SK-N-MC (cell line): Measurements from ENCODE around the gene C6orf47.

Source experiments
- DNase-seq: peaks from one replicate; pipeline ENCODE4 v3.0.0-alpha.2; 2011; ENCODE audit warnings: low read depth, low spot score
- H3K27ac ChIP-seq: fragments of 200-600 bp; sonication (generic); 2 replicates; pipeline ENCODE4 v1.5.1; 2016; ENCODE audit warnings: mixed run types
- H3K36me3 ChIP-seq: fragments of 200-600 bp; sonication (generic); 2 replicates; pipeline ENCODE4 v1.6.1; 2017; ENCODE audit warnings: antibody characterized with exemption, low read length, mixed read lengths; ENCODE audit not compliant: insufficient read depth
- H3K4me3 ChIP-seq: fragments of 200-600 bp; sonication (generic); 2 replicates; pipeline ENCODE4 v1.5.1; 2016
- H3K9ac ChIP-seq: fragments of 200-600 bp; sonication (generic); 2 replicates; pipeline ENCODE4 v1.8.0; 2017; ENCODE audit warnings: mixed run types, mixed read lengths; ENCODE audit not compliant: insufficient read length
- H3K9me3 ChIP-seq: fragments of 200-600 bp; sonication (generic); 2 replicates; pipeline ENCODE4 v1.6.1; 2017; ENCODE audit warnings: low read depth, mild to moderate bottlenecking, antibody characterized with exemption, low read length, moderate library complexity, mixed read lengths
- EZH2 ChIP-seq: fragments of 200-600 bp; sonication (generic); IDR thresholded peaks from one replicate; pipeline ENCODE4 v1.6.1; 2017; ENCODE audit warnings: antibody characterized with exemption
- FOXP2 ChIP-seq: optimal IDR thresholded peaks from 2 replicates; pipeline ENCODE3; 2011; ENCODE audit warnings: mild to moderate bottlenecking, moderate library complexity; ENCODE audit not compliant: insufficient read depth; ENCODE audit errors: extremely low read length, control extremely low read depth
- POLR2AphosphoS5 ChIP-seq: IDR thresholded peaks from 2 replicates; pipeline ENCODE4 v1.6.1; 2012; ENCODE audit warnings: mild to moderate bottlenecking, low read depth, low read length, borderline replicate concordance

Gene C6orf47

DNA sequence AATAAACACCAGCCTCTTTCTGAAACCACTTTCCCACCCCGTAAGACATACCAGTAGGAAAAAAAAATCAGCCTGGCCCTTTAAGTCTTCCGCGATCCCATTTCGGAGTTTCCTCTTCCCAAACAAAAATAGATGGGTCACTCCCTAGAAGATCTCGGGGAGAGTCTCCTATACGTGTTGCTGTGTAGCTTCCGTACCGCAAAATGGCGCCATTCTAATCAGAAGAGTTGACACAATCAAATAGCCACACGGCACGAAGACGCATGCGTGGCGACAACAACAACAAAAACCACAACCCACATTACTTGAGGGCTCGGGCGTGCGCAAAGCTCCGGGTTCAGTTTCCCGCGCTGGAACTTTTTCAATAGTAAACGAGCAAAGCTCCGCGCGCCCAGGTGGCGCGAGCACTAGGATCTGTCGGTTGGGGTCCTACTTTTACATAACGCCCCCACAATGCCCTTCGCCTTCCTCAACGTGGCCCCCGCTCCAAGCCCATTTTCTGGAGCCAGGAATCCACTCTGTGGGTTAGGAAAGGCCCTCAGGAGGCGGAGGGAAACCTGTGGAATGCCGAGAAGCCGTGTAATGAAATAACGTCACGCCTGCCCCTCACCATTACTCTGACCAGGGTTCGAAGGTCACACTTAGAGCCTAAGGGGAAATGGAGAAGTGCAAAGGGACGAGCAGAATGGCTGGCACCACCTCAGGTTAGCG lies 4.4 kb upstream of the C6orf47 start, which contains the start of gene GPANK1:
TSS of gene GPANK1 (minus strand) at position 208 of the 711 bp plus-strand sequence. CDS start 519 bp downstream, outside the sequence.
- Histone ChIP-seq H3K4me3 (peak within 1 kb of the TSS; percentile 95), H3K9me3 (no peaks in the 10 kb centered on the region), H3K27ac (peak within 1 kb of the TSS; percentile 98), H3K36me3 (peaks cover 53% of the 10 kb centered on the region), H3K9ac (peak within 1 kb of the TSS; percentile 98)
- peak; percentile 100 for TF ChIP-seq FOXP2
- peak; percentile 81 for TF ChIP-seq POLR2AphosphoS5
- no peak for TF ChIP-seq EZH2
- peak; percentile 92 for DNase-seq

DNA sequence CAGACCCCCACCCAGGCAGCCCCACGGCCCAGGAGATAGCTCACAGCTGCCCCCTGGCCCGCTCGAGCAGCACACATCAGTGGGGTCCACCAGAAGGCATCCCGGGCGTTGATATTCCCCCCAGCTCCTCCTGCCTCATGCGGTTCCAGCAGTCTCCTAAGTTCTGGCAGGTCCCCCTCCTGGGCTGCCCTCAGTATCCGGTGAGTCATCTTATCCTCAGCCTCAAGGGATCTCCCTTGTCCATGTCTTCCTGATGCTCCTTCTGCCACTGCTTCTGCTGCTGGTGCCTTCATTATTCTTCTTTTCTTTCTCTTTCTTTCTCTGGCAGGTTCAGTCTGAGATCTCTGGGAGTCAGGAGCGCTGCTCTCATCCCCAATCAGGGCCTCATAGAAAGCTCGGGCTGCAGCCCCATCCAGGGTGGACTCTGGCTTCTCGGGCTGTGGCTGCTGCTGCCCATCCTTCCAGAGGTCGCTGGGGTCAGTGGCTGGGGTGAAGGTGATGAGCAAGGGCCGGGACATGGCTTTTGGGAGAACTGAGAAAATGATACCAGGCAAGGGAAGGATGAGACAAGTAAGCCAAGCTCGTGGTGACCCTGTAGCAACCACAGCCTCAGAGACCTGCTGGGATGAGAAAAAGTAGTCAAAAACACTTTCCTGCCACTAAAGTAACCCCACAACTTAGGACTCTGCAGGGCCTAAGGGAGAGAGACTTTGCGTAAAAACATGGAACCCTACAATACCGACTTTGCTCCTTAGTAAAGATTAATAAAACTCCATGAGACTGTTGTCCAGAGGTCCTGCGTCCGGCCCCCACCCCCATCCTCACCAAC lies 3.6 kb upstream of the C6orf47 start:
- peak overlapping the region; percentile 98 for H3K27ac ChIP-seq
- H3K36me3 ChIP-seq: peaks cover 45% of the 10 kb centered on the region
- TF ChIP-seq POLR2AphosphoS5 (no peak), FOXP2 (no peak), EZH2 (no peak)
- peak overlapping the region; percentile 98 for H3K9ac ChIP-seq
- DNase-seq: no peak
- no peaks in the 10 kb centered on the region for H3K9me3 ChIP-seq
- peak overlapping the region; percentile 95 for H3K4me3 ChIP-seq

DNA sequence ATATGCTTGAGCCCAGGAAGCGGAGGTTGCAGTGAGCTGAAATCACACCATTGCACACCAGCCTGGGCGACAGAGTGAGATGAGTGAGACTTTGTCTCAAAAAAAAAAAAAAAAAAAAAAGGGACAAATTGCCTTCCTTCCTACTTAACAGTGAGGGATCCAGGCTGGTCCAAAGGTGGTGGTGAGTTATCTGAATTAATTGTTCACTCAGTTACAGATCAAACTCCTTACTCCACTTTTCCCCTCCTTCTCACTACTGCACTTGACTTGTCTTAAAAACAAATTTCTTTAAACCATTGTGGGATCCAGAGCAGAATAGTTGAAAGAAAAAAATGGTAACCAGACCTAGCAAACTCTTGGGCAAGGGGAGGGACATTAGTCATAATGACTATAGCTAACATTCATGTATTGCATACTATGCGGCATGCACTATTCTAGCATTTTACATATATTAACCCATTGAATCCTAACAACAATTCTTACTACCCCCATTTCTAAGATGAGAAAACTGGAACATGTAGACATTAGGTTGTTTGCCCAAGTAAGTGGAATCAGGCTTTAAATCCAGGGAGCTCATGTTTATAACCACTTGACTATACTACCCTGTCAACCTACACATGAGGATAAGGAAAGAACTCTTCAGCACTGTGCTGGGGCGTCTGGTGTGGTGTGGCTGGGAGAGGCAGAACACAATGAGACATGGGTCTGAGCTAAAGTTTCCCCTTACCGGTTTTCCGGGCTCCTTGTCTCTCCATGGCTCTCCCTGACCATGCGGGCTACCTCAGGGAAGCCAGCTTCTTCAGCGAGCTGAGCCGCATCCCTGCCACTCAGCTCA lies 2.8 kb upstream of the C6orf47 start:
- no peak for DNase-seq
- TF ChIP-seq POLR2AphosphoS5: no peak
- TF ChIP-seq EZH2: no peak
- TF ChIP-seq FOXP2: no peak
- H3K27ac ChIP-seq: no peak overlapping the region; the same call in 1 of the 2 replicates
- H3K9me3 ChIP-seq: no peaks in the 10 kb centered on the region
- peak overlapping the region; percentile 98 for H3K9ac ChIP-seq
- peak overlapping the region; percentile 95 for H3K4me3 ChIP-seq
- H3K36me3 ChIP-seq: peaks cover 37% of the 10 kb centered on the region

DNA sequence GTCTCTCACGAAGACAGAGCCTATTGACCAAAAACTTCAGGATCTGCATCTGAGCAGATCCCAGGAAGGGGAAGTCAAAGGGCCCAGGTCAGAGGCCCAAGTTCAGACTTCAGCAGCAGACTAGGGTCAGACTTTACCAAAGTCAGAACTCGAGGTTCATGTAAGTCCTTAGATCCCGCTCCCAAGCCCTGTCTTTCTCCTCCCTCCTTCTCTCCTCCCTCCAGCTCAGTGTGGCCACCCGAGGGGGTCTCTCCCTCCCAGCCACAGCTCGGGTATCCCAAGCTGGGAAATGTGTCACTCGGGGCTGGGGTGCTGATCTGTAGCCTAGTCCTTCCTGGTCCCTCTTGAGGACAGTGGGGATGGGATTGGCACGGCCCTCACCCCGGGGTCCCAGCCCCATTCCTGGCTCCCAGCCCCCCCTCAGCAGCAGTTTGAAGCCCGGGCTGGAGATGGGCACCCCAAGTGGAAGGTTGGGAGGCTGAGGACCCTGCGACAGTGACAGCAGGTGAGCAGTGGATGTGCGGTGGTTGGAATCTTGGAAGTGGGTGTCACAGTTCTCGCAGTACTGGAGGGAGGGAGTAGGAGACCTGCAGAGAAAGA lies 1.6 kb upstream of the C6orf47 start:
- no peak for DNase-seq
- H3K36me3 ChIP-seq: peaks cover 26% of the 10 kb centered on the region
- no peaks in the 10 kb centered on the region for H3K9me3 ChIP-seq
- H3K27ac ChIP-seq: peak overlapping the region; percentile 5
- no peak for TF ChIP-seq FOXP2
- TF ChIP-seq EZH2: no peak
- no peak for TF ChIP-seq POLR2AphosphoS5
- no peak overlapping the region for H3K4me3 ChIP-seq
- H3K9ac ChIP-seq: no peak overlapping the region

DNA sequence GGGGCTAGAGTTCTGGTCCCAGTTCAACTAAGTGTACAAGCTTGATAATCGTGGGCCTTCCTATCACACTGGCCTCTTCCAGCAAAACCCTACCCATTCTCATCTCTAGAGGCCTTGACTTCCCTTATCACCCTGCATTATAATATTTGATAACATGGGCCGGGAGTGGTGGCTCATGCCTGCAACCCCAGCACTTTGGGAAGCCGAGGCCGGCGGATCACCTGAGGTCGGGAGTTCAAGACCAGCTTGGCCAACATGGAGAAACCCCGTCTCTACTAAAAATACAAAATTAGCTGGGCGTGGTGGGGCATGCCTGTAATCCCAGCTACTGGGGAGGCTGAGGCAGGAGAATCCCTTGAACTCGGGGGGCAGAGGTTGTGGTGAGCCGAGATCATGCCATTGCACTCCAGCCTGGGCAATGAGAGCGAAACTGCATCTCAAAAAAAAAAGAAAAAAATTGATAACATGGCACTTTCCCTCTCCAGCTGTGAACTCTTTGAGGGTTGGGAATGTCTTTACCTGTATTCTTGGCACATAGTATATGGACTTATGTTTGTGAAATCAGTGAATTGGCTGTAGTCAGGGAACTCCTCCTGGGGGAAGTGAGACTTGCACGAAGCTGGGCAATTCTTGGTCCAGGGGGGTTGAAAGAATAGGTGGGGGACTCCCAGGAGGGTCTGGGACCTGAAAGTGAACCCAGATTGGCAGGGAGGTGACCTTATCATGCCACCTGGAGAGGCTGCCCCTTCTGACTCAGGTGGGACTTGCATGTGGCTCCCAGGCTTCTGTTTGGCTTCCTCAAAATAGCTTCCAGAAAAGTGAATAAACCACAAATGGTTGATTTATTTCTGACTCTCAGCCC lies 915 bp upstream of the C6orf47 start:
- peak overlapping the region; percentile 98 for H3K4me3 ChIP-seq
- peaks cover 20% of the 10 kb centered on the region for H3K36me3 ChIP-seq
- peak overlapping the region; percentile 93 for H3K9ac ChIP-seq
- H3K27ac ChIP-seq: peak overlapping the region; percentile 76
- TF ChIP-seq POLR2AphosphoS5: no peak
- TF ChIP-seq EZH2: no peak
- no peak for TF ChIP-seq FOXP2
- H3K9me3 ChIP-seq: no peaks in the 10 kb centered on the region
- no peak for DNase-seq

DNA sequence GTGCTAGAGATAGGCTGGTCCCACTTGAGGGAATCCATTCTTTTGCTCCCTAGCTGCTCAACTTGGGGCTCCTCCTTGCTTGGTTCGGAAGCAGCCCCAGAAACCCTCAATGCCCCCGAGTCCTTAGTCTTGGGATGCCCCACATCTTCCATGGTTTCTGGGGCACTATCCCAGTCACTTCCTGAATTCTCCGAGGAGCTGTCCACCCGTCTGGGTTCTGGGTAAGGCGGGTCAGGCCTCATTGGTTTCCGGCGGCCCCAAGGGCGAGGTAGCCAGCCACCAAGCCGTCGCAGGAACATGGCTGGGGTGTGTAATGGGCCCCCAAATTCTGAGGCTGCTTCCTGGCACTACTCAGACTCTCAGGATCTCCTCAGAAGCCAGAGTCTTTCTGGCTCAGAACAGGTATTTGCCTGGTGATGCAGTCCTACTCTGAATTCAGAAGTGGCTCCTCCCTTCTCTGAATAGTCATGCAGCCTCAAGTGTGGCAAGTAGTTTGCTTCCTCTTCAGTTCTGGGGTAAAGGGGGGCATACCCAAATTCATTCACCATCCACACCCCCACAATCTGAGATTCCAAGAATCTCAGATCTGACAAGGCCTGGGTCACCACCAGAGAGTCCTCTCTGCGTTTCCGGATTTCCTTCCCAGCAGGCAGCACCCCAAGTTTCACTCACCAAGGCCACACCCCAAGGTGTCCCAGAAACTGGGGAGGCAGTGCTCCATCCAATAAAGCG lies 763 bp downstream of the C6orf47 start:
- peak overlapping the region; percentile 98 for H3K4me3 ChIP-seq
- H3K36me3 ChIP-seq: peaks cover 20% of the 10 kb centered on the region
- peak overlapping the region; percentile 72 for H3K27ac ChIP-seq
- no peaks in the 10 kb centered on the region for H3K9me3 ChIP-seq
- TF ChIP-seq POLR2AphosphoS5 (no peak), EZH2 (no peak), FOXP2 (no peak)
- DNase-seq: no peak
- peak overlapping the region; percentile 93 for H3K9ac ChIP-seq
